Measurements from ENCODE around the gene SNAPC1.
A peak's percentile ranks its signal among the peaks of the same experiment; 100 is the strongest.

The SNAPC1 gene

GRCh38 chr14:61720741-61721140 lies 41.5 kb upstream of the SNAPC1 start:
- TF ChIP-seq, protein P1, sequence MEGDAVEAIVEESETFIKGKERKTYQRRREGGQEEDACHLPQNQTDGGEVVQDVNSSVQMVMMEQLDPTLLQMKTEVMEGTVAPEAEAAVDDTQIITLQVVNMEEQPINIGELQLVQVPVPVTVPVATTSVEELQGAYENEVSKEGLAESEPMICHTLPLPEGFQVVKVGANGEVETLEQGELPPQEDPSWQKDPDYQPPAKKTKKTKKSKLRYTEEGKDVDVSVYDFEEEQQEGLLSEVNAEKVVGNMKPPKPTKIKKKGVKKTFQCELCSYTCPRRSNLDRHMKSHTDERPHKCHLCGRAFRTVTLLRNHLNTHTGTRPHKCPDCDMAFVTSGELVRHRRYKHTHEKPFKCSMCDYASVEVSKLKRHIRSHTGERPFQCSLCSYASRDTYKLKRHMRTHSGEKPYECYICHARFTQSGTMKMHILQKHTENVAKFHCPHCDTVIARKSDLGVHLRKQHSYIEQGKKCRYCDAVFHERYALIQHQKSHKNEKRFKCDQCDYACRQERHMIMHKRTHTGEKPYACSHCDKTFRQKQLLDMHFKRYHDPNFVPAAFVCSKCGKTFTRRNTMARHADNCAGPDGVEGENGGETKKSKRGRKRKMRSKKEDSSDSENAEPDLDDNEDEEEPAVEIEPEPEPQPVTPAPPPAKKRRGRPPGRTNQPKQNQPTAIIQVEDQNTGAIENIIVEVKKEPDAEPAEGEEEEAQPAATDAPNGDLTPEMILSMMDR (conservative IDR thresholded peaks at IDR 0.05) = no peak
- H3K27ac ChIP-seq = no peak overlapping the region

GRCh38 chr14:61724133-61724532 lies 38.1 kb upstream of the SNAPC1 start:
- TF ChIP-seq, protein P1 (conservative IDR thresholded peaks at IDR 0.05) = no peak
- H3K27ac ChIP-seq = no peak overlapping the region

DNA sequence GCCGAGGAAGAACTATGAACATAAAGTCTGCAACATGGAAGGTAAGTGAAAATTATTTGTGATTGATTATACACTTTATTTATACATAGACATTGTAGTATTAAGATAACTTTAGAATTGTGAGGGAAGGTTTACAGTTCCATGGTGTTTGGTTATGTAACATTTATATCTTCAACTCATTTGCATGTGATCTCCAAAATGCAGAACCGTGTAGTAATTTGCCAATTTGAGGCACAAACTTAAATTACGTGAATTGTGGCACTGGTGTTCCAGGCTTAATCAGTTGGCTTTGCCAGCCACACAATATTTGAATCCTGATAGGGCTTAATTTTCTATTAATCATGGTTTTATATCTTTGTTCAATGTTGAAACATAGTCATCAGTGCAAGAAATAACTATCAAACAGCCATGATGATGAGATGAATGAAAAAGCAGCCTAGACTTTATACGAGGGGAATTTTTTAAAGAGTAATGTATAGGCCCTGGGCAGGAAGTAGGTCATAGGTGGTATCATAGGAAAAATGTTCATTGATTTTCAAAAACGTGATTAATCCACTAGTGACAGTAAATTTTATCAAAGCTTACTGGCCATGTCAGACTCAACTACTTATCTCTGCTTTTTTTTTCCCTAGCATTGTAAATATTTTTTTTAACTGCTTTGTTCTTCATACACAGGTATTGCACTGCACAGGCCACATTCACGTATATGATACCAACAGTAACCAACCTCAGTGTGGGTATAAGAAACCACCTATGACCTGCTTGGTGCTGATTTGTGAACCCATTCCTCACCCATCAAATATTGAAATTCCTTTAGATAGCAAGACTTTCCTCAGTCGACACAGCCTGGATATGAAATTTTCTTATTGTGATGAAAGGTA lies 35.2 kb upstream of the SNAPC1 start:
- H3K27ac ChIP-seq = no peak overlapping the region
- TF ChIP-seq, protein P1 (conservative IDR thresholded peaks at IDR 0.05) = no peak

DNA sequence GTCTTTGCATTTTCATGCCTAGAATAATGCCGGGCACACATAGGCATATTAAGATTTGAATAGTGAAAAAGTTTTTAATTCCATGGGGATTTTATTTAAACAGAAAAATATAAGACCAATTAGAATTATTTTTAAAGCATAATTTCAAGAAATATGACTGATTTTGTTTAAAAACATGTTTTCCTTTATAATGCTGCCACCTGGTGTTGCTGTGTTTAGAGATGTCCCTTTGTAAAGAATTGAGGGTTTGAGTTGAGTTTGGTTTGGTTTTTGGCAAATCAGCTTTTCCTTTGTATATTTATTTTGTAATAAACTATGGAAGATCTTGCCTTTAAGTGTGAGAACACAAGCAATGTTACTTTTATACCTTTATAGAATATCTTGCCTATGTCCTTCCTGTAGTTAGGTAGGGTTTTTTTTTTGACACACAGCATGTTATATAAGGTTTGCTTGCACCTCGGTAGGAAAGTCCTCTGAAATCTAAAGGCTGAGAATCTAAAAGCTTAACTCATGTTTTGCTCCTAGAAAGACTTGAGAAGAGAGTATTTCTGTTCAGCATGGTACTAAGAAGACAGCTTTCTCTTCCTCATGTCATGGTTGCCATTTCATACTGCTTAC lies 31.4 kb upstream of the SNAPC1 start:
- no peak overlapping the region for H3K27ac ChIP-seq
- TF ChIP-seq, protein P1 (conservative IDR thresholded peaks at IDR 0.05) = peak; percentile 57

GRCh38 chr14:61733972-61734371 lies 28.2 kb upstream of the SNAPC1 start:
- TF ChIP-seq, protein P1 (conservative IDR thresholded peaks at IDR 0.05) = no peak

GRCh38 chr14:61736751-61737150 lies 25.5 kb upstream of the SNAPC1 start:
- peak overlapping the region; percentile 57; the same call in 1 of the 2 replicates for H3K27ac ChIP-seq

More at GRCh38 chr14:61733972-61734371, 28.2 kb upstream of the SNAPC1 start:
- peak overlapping the region; percentile 57 for H3K27ac ChIP-seq

GRCh38 chr14:61737915-61738314 lies 24.3 kb upstream of the SNAPC1 start:
- no peak overlapping the region for H3K27ac ChIP-seq
- TF ChIP-seq, protein P1 (conservative IDR thresholded peaks at IDR 0.05) = no peak

More at GRCh38 chr14:61736751-61737150, 25.5 kb upstream of the SNAPC1 start:
- TF ChIP-seq, protein P1 (conservative IDR thresholded peaks at IDR 0.05) = no peak

Data from VCaP (cell line).